Upper lobe of left lung (tissue), 4 donors: ENCODE data around the gene VSTM2L.

Experiments used
- CTCF ChIP-seq, 6 experiments: fragments of 450-650 bp in 4 of 6; fragments of 200-600 bp in 2 of 6; sonication (generic) in 2 of 6; IDR thresholded peaks; one replicate each; pipeline ENCODE4 v1.5.1; 2016 to 2019; ENCODE audit warnings: antibody characterized with exemption in 6 of 6
- POLR2A ChIP-seq, 4 donors: fragments of 450-650 bp; IDR thresholded peaks; one replicate each; pipeline ENCODE4 v1.5.1; 2016 to 2017; ENCODE audit warnings: antibody characterized with exemption in 4 of 4, mild to moderate bottlenecking in 2 of 4

- TF ChIP-seq POLR2A (IDR thresholded peaks at IDR 0.05) = no peak
- TF ChIP-seq CTCF (IDR thresholded peaks at IDR 0.05) = no peak
Observed at GRCh38 chr20:37936041-37936440, 33.1 kb downstream of the VSTM2L start.
